22Rv1 (cell line): ENCODE measurements around the gene CTTN.

Experiments
- CTCF ChIP-seq: fragments of 450-650 bp; IDR thresholded peaks from 2 replicates; pipeline ENCODE4 v1.5.1; 2017; ENCODE audit warnings: mild to moderate bottlenecking
- ZFX ChIP-seq: fragments of 450-650 bp; IDR thresholded peaks from 2 replicates; pipeline ENCODE4 v1.6.1; 2017; ENCODE audit warnings: antibody characterized with exemption, borderline replicate concordance

DNA sequence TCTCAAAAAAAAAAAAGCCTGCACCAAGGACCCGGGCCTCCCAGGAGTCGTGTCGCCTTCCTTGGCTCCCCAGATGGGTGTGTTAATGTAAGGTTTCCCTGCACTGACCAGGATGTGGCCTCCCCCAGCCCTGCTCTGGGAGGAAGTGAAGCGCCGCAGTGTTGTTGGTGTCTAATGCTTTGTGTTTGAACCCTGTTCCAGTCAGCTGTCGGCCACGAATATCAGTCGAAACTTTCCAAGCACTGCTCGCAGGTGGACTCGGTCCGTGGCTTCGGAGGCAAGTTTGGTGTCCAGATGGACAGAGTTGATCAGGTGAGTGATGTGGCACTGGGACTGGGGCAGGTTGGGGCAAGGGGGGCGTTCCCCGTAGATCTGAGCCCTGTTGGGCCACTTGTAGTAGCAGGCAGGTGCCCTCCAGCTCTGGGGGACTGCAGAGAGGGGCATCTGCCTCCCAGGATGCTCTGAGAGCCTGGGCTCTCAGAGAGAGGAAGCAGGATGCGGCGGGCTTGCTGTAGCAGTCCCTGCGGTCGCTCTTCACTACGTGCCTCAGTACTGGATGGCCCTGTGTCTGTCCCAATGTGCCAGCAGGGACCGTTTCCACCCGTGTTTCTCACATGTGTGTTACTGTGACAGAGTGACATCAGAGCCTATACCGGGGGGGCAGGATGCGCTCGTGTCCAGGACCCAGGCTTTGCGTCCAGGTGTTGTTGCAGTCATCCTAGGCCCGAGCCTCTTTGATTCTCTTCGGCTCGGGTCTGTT, 16.2 kb downstream of the CTTN start:
- TF ChIP-seq CTCF (no peak), ZFX (no peak)
